A673 (cell line): Measurements from ENCODE around the gene TMEM39A. TPM values are rescaled to one million over a fixed set of nuclear protein-coding genes. Genes with fewer than 3 reads are reported as not detected.

Experiments
- BruUV-seq: library from RNA; stranded (reverse); fragments of 400-500 nt; replicated peaks from 2 replicates; lab custom pipeline; 2021; lab: Mats Ljungman, UMichigan
- CTCF ChIA-PET: fragments of 300-600 bp; sonication (Branson Sonifier 250); formaldehyde crosslinking; loops from one replicate; lab custom pipeline; 2022; ENCODE audit warnings: antibody characterized with exemption; lab: Charles Lee
- POLR2A ChIA-PET: fragments of 300-600 bp; sonication (Branson Sonifier 250); formaldehyde crosslinking; loops from one replicate; lab custom pipeline; 2022; ENCODE audit warnings: antibody characterized with exemption; ENCODE audit not compliant: low non-redundant PET; lab: Charles Lee
- DNase-seq: peaks from one replicate; pipeline ENCODE4 v3.0.0-alpha.2; 2015; ENCODE audit warnings: low spot score
- H3K27ac ChIP-seq: fragments of 200-600 bp; sonication (generic); 2 replicates; pipeline ENCODE4 v1.5.1; 2016; ENCODE audit warnings: mixed run types, low read depth, mild to moderate bottlenecking, mixed read lengths, antibody characterized with exemption, low read length; ENCODE audit not compliant: poor library complexity, severe bottlenecking
- H3K27me3 ChIP-seq: fragments of 200-600 bp; sonication (generic); replicated peaks from 2 replicates; pipeline ENCODE4 v1.6.1; 2017; ENCODE audit warnings: mixed run types, low read depth, mild to moderate bottlenecking, mixed read lengths, antibody characterized with exemption, low read length; ENCODE audit not compliant: insufficient read depth, poor library complexity
- H3K36me3 ChIP-seq: fragments of 200-600 bp; sonication (generic); 2 replicates; pipeline ENCODE4 v1.6.1; 2016; ENCODE audit warnings: mixed run types, mild to moderate bottlenecking, mixed read lengths, antibody characterized with exemption, low read length; ENCODE audit not compliant: insufficient read depth, poor library complexity, severe bottlenecking
- H3K4me1 ChIP-seq: fragments of 200-600 bp; sonication (generic); 2 replicates; pipeline ENCODE4 v1.6.1; 2017; ENCODE audit warnings: mixed run types, mild to moderate bottlenecking, mixed read lengths, antibody characterized with exemption, low read length; ENCODE audit not compliant: insufficient read depth, poor library complexity, severe bottlenecking
- H3K4me3 ChIP-seq: fragments of 200-600 bp; sonication (generic); 2 replicates; pipeline ENCODE4 v1.5.1; 2016; ENCODE audit warnings: low read depth, mixed run types, mild to moderate bottlenecking, mixed read lengths, low read length; ENCODE audit not compliant: poor library complexity, severe bottlenecking
- H3K9me3 ChIP-seq: fragments of 200-600 bp; sonication (generic); 2 replicates; pipeline ENCODE4 v1.6.1; 2016; ENCODE audit warnings: mixed run types, low read depth, mild to moderate bottlenecking, mixed read lengths, antibody characterized with exemption, low read length; ENCODE audit not compliant: poor library complexity, severe bottlenecking
- CTCF ChIP-seq: fragments of 300-800, 200-600 bp; sonication (generic); conservative IDR thresholded peaks from 2 replicates; pipeline ENCODE4 v1.5.1; 2017; ENCODE audit warnings: low read depth, mild to moderate bottlenecking, antibody characterized with exemption, low read length, moderate library complexity, mixed read lengths
- EZH2 ChIP-seq: fragments of 200-600 bp; sonication (generic); IDR thresholded peaks from 2 replicates; pipeline ENCODE4 v1.6.1; 2017; ENCODE audit warnings: borderline replicate concordance, low read depth, mild to moderate bottlenecking, mixed read lengths, antibody characterized with exemption, low read length; ENCODE audit not compliant: poor library complexity, severe bottlenecking
- intact Hi-C: fragments of 100-400 bp; cut with micrococcal nuclease; formaldehyde crosslinking; loops from one replicate; pipeline ENCODE4 v1.10.0; 2022; ENCODE audit not compliant: unreplicated experiment
- total RNA-seq: library from RNA; stranded (reverse); gene quantifications from 2 replicates; pipeline ENCODE4 v1.2.3, GENCODE V29; 2021

The TMEM39A gene
- total RNA-seq, 1 experiment from 2014 or later: 37.0 TPM

- H3K4me3 ChIP-seq: no peak overlapping the region
- no peak overlapping the region for H3K27ac ChIP-seq
- ChIA-PET CTCF (no interaction called here), POLR2A (no interaction called here)
- no peak for DNase-seq
- peaks cover 85% of the 10 kb centered on the region for H3K36me3 ChIP-seq
- TF ChIP-seq CTCF: no peak
- no peak for TF ChIP-seq EZH2
- peaks cover 21% of the 10 kb centered on the region for H3K9me3 ChIP-seq
- BruUV-seq: no TSS peak
- H3K4me1 ChIP-seq: no peaks in the 10 kb centered on the region
- H3K27me3 ChIP-seq: no peaks in the 10 kb centered on the region
- intact Hi-C loops: no loop called here
Measured at GRCh38 chr3:119433613-119434325, 29.6 kb downstream of the TMEM39A start.

- H3K4me1 ChIP-seq: no peaks in the 10 kb centered on the region
- BruUV-seq: no TSS peak
- no peaks in the 10 kb centered on the region for H3K27me3 ChIP-seq
- intact Hi-C loops: no loop called here
- H3K27ac ChIP-seq: no peak overlapping the region
- CTCF ChIA-PET: no interaction called here
- peaks cover 49% of the 10 kb centered on the region for H3K36me3 ChIP-seq
- H3K4me3 ChIP-seq: no peak overlapping the region
- no peak for DNase-seq
- peaks cover 63% of the 10 kb centered on the region for H3K9me3 ChIP-seq
- POLR2A ChIA-PET: no interaction called here
- TF ChIP-seq CTCF (0 out of 2 replicates have a peak, but pooled peaks have one; percentile 24), EZH2 (no peak)
Measured at GRCh38 chr3:119428538-119428937, 34.9 kb downstream of the TMEM39A start.

GRCh38 chr3:119427669-119428068 lies 35.7 kb downstream of the TMEM39A start:
- Histone ChIP-seq H3K9me3 (peaks cover 63% of the 10 kb centered on the region), H3K36me3 (peaks cover 43% of the 10 kb centered on the region), H3K4me3 (no peak overlapping the region), H3K4me1 (no peaks in the 10 kb centered on the region), H3K27ac (no peak overlapping the region), H3K27me3 (no peaks in the 10 kb centered on the region)
- intact Hi-C loops: no loop called here
- CTCF ChIA-PET: no interaction called here
- POLR2A ChIA-PET: no interaction called here
- no peak for DNase-seq
- BruUV-seq: no TSS peak
- TF ChIP-seq CTCF (no peak), EZH2 (no peak)
